Measurements from ENCODE around the gene CSH1.

- TF ChIP-seq CTCF (IDR thresholded peaks at IDR 0.05) (no peak), EZH2 (IDR thresholded peaks at IDR 0.05) (no peak)
Observed at GRCh38 chr17:63880706-63881105, 15.7 kb downstream of the CSH1 start.

Measured in neural progenitor cell (in vitro differentiated cells).